Hepatocyte (in vitro differentiated cells): ENCODE results near the gene ARFGEF3. TPM values are rescaled to one million over a fixed set of nuclear protein-coding genes. Genes with fewer than 3 reads are reported as not detected.

ENCODE experiments used
- DNase-seq: peaks from one replicate; pipeline ENCODE4 v3.0.0-alpha.2; 2016; ENCODE audit warnings: low spot score
- H2AFZ ChIP-seq: fragments of 200-600 bp; sonication (generic); 2 replicates; pipeline ENCODE4 v1.6.0; 2016; ENCODE audit warnings: antibody characterized with exemption, mild to moderate bottlenecking
- H3K27ac ChIP-seq: fragments of 200-600 bp; sonication (generic); 2 replicates; pipeline ENCODE4 v1.5.1; 2016; ENCODE audit warnings: mild to moderate bottlenecking
- H3K27me3 ChIP-seq: fragments of 200-600 bp; sonication (generic); 2 replicates; pipeline ENCODE4 v1.6.1; 2016
- H3K36me3 ChIP-seq: fragments of 200-600 bp; sonication (generic); replicated peaks from 2 replicates; pipeline ENCODE4 v1.5.1; 2016; ENCODE audit warnings: low read depth; ENCODE audit not compliant: insufficient read depth
- H3K4me1 ChIP-seq: fragments of 200-600 bp; sonication (generic); 2 replicates; pipeline ENCODE4 v1.5.1; 2016; ENCODE audit warnings: mild to moderate bottlenecking, moderate library complexity; ENCODE audit not compliant: insufficient read depth
- H3K4me2 ChIP-seq: fragments of 200-600 bp; sonication (generic); 2 replicates; pipeline ENCODE4 v1.6.0; 2016
- H3K4me3 ChIP-seq: fragments of 200-600 bp; sonication (generic); 2 replicates; pipeline ENCODE4 v1.5.1; 2016; ENCODE audit warnings: mild to moderate bottlenecking
- H3K79me2 ChIP-seq: fragments of 200-600 bp; sonication (generic); 2 replicates; pipeline ENCODE4 v1.6.0; 2017; ENCODE audit warnings: mild to moderate bottlenecking
- H3K9me2 ChIP-seq: fragments of 200-600 bp; sonication (generic); replicated peaks from 2 replicates; pipeline ENCODE4 v1.6.0; 2017; ENCODE audit warnings: mild to moderate bottlenecking; ENCODE audit not compliant: insufficient read depth
- H3K9me3 ChIP-seq: fragments of 200-600 bp; sonication (generic); 2 replicates; pipeline ENCODE4 v1.5.1; 2016; ENCODE audit warnings: low read depth, mild to moderate bottlenecking
- H4K20me1 ChIP-seq: fragments of 200-600 bp; sonication (generic); 2 replicates; pipeline ENCODE4 v1.6.0; 2016; ENCODE audit warnings: mild to moderate bottlenecking; ENCODE audit not compliant: insufficient read depth, poor library complexity, severe bottlenecking
- EZH2 ChIP-seq: fragments of 200-600 bp; sonication (generic); IDR thresholded peaks from 2 replicates; pipeline ENCODE4 v1.6.1; 2016; ENCODE audit warnings: antibody characterized with exemption, mild to moderate bottlenecking, borderline replicate concordance
- EZH2phosphoT487 ChIP-seq: fragments of 200-600 bp; sonication (generic); IDR thresholded peaks from one replicate; pipeline ENCODE4 v1.6.1; 2018; ENCODE audit warnings: antibody characterized with exemption, mild to moderate bottlenecking, low read depth, moderate library complexity; ENCODE audit not compliant: unreplicated experiment, severe bottlenecking
- WGBS: methylation state at CpG from one replicate; pipeline ENCODE4 v1.1.6; 2016; ENCODE audit warnings: low lambda C conversion rate; ENCODE audit errors: missing lambda C conversion rate; 5-methylcytosine and 5-hydroxymethylcytosine counted together
- polyA plus RNA-seq: library from polyadenylated mRNA; unstranded; fragments of >200 nt; fragmentation: Nextera tagmentation; extraction: Ambion mirVana; gene quantifications from 2 replicates; pipeline ENCODE4 v1.2.1, GENCODE V29; 2016
- total RNA-seq: library from RNA; depleted of rRNA; stranded (reverse); fragments of >200 nt; gene quantifications from 2 replicates; pipeline ENCODE4 v1.2.3, GENCODE V29; 2014
- TF ChIP-seq, protein P1 (sequence below): fragments of 200-600 bp; sonication (generic); IDR thresholded peaks from 2 replicates; pipeline ENCODE4 v1.5.1; 2016; ENCODE audit warnings: antibody characterized with exemption, mild to moderate bottlenecking; ENCODE audit not compliant: poor library complexity

Gene ARFGEF3
- total and polyA plus RNA-seq, 2 experiments from 2014 or later: 0.83 to 3.9 TPM

GRCh38 chr6:138239774-138240173, 78.0 kb downstream of the ARFGEF3 start:
- Histone ChIP-seq H3K9me2 (no peaks in the 10 kb centered on the region), H3K79me2 (no peaks in the 10 kb centered on the region), H3K36me3 (no peaks in the 10 kb centered on the region), H3K27ac (no peak overlapping the region), H3K27me3 (no peaks in the 10 kb centered on the region), H4K20me1 (no peaks in the 10 kb centered on the region), H3K4me2 (no peak overlapping the region), H3K4me3 (no peak overlapping the region), H3K4me1 (peaks cover 8% of the 10 kb centered on the region), H2AFZ (no peak overlapping the region), H3K9me3 (no peaks in the 10 kb centered on the region)
- WGBS: 84% methylated on average over 1 of the region's 1 CpG
- no peak for DNase-seq
- TF ChIP-seq, protein P1, sequence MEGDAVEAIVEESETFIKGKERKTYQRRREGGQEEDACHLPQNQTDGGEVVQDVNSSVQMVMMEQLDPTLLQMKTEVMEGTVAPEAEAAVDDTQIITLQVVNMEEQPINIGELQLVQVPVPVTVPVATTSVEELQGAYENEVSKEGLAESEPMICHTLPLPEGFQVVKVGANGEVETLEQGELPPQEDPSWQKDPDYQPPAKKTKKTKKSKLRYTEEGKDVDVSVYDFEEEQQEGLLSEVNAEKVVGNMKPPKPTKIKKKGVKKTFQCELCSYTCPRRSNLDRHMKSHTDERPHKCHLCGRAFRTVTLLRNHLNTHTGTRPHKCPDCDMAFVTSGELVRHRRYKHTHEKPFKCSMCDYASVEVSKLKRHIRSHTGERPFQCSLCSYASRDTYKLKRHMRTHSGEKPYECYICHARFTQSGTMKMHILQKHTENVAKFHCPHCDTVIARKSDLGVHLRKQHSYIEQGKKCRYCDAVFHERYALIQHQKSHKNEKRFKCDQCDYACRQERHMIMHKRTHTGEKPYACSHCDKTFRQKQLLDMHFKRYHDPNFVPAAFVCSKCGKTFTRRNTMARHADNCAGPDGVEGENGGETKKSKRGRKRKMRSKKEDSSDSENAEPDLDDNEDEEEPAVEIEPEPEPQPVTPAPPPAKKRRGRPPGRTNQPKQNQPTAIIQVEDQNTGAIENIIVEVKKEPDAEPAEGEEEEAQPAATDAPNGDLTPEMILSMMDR: no peak
- no peak for TF ChIP-seq EZH2phosphoT487
- no peak for TF ChIP-seq EZH2

DNA sequence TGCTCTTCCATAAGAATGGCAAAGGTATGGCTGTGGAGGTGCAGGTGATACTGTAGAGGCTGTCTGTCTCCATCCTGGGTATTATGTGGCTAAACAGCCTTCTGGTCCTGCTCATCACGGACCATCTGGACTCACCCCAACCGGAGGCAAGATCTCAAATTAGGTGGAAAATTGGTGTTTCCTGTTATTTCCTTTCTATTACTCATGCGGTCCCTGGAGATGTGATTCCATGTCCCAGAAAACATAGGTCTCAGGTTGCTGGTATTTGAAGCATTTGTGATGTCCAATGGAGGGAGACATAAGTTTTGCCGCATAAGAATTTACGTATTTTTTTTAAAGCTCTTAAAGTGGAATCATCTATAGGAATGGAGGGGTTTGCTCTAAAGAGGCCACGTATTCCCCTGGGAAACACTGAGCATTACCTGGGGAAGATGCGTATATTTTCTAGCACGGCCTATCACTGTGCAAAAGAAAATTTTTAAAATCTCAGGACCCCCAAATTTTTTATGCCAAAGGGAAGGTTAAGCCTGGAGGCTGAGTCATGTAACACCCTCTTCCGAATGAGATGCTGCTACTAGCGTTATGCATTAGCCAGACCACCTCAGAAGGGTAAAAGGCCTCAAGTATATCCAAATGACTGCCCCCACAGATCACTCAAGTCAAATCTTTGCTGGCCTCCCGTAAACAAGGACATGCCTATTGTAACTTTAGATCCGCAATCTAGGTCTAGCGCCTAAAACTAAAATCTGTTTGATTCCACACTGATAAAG, 78.9 kb downstream of the ARFGEF3 start:
- Histone ChIP-seq H3K9me2 (no peaks in the 10 kb centered on the region), H3K4me2 (no peak overlapping the region), H3K9me3 (no peaks in the 10 kb centered on the region), H3K4me1 (peaks cover 1% of the 10 kb centered on the region), H3K4me3 (no peak overlapping the region), H3K36me3 (no peaks in the 10 kb centered on the region), H3K27ac (no peak overlapping the region), H4K20me1 (no peaks in the 10 kb centered on the region), H2AFZ (no peak overlapping the region), H3K79me2 (no peaks in the 10 kb centered on the region), H3K27me3 (no peaks in the 10 kb centered on the region)
- 78% methylated on average over 13 of the region's 13 CpGs for WGBS
- DNase-seq: no peak
- TF ChIP-seq EZH2: no peak
- no peak for TF ChIP-seq EZH2phosphoT487
- TF ChIP-seq, protein P1: no peak

DNA sequence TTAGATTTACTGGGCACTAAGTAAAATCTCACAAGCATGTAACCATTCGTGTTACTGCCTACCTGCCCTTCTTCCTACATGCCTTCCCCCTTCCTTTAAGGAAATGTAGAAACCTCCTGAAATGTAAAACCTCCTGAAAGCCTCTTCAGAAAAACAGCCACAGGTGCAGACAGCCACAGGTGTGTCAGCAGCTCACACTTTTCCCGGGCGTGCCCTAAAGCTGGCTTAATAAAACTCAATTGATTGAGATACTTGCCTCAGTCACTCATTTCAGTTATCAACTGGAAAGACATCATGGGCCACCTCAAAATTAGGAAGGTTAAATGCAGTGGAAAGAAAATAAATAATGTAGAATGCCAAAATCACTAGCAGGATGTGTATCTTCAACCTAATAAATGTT, 79.6 kb downstream of the ARFGEF3 start:
- no peak overlapping the region for H3K4me2 ChIP-seq
- no peak for DNase-seq
- no peak overlapping the region for H2AFZ ChIP-seq
- H3K9me2 ChIP-seq: no peaks in the 10 kb centered on the region
- H3K4me3 ChIP-seq: no peak overlapping the region
- H4K20me1 ChIP-seq: no peaks in the 10 kb centered on the region
- no peaks in the 10 kb centered on the region for H3K79me2 ChIP-seq
- WGBS: 84% methylated on average over 3 of the region's 3 CpGs
- no peaks in the 10 kb centered on the region for H3K36me3 ChIP-seq
- no peaks in the 10 kb centered on the region for H3K27me3 ChIP-seq
- no peaks in the 10 kb centered on the region for H3K4me1 ChIP-seq
- no peak overlapping the region for H3K27ac ChIP-seq
- TF ChIP-seq, protein P1: no peak
- TF ChIP-seq EZH2: no peak
- no peak for TF ChIP-seq EZH2phosphoT487
- H3K9me3 ChIP-seq: no peaks in the 10 kb centered on the region
